ENCODE measurements around the gene TIMM8B.
"Not testable (repeated sequence)": the region's sequence is repeated elsewhere in the genome, so short reads cannot be mapped to it uniquely, and the experiment has no call there.

TIMM8B gene

DNA sequence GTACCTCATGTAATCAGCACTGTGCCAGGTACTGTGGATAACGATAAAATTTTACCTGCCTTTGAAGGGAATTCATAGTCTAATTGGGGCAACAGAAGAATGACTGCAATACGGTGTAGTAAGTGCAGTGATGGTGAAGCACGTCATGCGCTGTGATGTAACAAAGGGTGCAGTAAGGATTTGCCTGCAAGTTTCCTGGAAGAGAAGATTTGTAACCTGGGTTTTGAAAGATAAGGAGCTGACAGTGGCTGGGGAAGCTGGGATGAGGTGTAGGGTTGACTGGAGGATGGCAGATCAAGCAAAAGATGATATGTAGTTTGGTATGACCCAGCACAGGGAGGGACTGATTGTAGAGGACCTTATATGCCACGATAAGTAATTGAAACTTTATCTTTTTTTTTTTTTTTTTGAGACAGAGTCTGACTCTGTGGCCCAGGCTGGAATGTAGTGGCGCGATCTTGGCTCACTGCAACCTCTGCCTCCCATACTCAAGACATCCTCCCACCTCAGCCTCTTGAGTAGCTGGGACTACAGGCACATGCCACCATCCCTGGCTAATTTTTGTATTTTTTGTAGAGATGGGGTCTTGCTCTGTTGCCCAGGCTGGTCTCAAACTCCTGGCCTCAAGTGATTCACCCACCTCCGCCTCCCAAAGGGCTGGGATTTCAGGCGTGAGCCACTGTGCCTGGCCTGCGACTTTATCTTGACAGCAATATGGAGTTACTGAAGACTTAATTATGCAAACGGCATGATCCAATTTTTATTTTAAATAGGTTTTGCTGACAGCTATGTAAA is 11.4 kb upstream of the TIMM8B start:
- Mint-ChIP-seq H3K27me3 (no peaks in the 10 kb centered on the region), H3K4me3 (no peak overlapping the region), H3K4me1 (no peaks in the 10 kb centered on the region), H3K36me3 (peaks cover 14% of the 10 kb centered on the region), H3K27ac (no peak overlapping the region), H3K9me3 (no peaks in the 10 kb centered on the region)

DNA sequence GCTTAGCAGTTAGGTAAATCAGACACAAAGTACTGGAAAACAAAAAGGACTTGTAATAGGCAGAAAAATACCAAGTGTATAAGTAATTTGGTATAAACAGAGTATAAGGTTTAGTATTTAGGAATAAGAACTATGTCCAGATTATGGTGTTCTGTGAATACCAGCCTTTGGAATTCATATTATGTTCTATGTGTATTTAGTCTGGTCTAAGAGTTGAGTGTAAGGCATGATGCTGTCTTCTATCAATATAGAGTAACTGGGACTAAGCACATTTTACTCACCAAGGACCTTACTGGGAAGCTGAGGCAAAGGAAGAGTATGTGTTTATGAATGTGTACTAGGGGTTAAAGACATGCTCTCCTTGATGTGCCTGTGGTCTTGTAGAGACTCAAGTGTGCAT is 9.6 kb upstream of the TIMM8B start:
- Mint-ChIP-seq H3K27me3 (no peaks in the 10 kb centered on the region), H3K27ac (no peak overlapping the region), H3K4me3 (no peak overlapping the region), H3K4me1 (peaks cover 4% of the 10 kb centered on the region), H3K36me3 (peaks cover 19% of the 10 kb centered on the region), H3K9me3 (no peaks in the 10 kb centered on the region)

DNA sequence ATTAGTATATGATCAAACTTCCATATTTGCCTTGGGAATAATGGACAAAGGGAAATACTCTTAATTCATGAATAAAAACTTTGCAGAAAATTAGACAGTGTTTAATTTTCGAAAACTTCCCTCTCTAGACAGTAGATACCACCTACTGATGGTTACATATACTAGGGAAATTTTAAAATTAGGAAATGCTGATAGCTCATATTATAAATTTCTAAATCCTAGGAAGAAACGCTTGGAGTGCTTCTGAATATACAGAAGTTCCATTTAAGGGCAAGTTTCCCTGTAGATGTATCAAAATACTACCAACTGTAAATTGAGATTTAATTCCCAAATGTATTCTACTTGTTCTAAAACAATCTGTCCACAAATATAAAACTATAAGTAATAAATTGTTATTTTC is 8.7 kb upstream of the TIMM8B start:
- H3K36me3 Mint-ChIP-seq: peaks cover 25% of the 10 kb centered on the region
- H3K27ac Mint-ChIP-seq, H3K9me3 Mint-ChIP-seq, H3K4me1 Mint-ChIP-seq, H3K27me3 Mint-ChIP-seq, H3K4me3 Mint-ChIP-seq: not testable (repeated sequence)

DNA sequence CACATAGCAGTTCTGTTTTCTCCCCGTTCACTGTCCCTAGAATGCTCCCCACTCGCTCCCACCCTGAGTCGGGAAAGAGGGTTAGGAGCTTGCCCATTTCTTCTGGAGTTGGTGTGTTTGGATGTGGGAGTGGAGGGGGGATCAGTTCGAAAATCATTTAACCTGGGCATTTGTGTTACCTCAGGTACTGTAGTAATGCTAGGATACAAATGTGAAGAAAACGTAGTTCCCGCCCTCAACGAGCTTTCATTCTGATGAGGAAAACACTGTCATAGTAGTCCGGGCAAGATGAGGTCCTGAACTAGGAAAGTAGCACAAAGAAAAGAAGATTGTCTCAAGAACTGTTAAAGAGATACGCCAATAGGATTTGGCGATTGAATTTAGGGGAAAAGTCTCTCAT is 656 bp upstream of the TIMM8B start:
- Mint-ChIP-seq H3K4me3 (peak overlapping the region; percentile 100), H3K9me3 (no peaks in the 10 kb centered on the region), H3K27me3 (no peaks in the 10 kb centered on the region), H3K4me1 (peaks cover 63% of the 10 kb centered on the region), H3K36me3 (peaks cover 48% of the 10 kb centered on the region), H3K27ac (peak overlapping the region; percentile 100)

DNA sequence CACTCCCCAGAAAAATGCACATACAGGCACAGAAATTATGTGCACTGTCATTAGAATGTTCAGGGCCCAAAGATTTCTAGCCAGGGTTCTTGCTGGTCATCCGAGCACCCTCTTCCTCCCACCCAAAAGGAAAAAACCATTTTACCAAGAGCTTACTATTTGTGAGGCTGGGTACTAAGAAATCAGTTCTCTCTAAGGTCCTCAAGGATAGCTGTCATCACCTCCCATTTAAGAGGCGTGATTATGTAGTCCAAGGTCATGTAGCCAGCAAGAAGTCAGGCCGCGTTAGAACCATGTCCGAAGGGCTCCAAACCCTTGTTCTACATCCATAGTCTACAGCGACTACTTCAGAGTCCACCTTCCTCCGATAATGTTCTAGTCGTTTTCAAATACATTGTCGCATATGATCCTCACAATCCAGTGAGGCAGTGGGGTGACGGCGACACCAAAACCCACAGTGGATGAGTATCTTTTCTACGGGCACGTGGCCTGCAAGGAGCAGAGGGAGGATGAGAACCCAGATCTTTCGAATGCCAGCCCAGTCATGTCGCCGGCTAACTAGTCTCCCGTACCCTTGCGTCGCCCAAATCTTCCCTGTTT is 634 bp downstream of the TIMM8B start:
- Mint-ChIP-seq H3K4me3 (peak overlapping the region; percentile 100), H3K9me3 (no peaks in the 10 kb centered on the region), H3K36me3 (peaks cover 41% of the 10 kb centered on the region), H3K27me3 (no peaks in the 10 kb centered on the region), H3K27ac (peak overlapping the region; percentile 100), H3K4me1 (peaks cover 57% of the 10 kb centered on the region)

DNA sequence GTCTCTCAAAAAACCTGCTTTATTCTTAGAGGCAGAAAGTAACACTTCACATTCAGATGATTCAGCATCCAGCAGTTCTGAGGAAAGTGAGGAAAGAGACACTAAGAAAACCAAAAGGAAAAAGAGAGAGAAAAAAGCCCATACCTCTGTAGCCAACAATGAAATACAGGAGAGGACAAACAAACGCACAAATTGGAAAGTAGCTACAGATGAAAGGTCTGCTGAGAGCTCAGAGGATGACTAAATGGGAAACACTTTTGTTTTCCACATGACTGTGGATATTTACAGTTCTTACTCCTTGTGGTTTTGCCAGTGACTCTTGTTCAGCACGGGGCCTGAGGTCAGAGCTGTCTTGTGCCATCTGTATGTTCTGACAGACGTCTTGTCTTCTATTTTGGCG is 3.8 kb downstream of the TIMM8B start:
- Mint-ChIP-seq H3K4me1 (peaks cover 36% of the 10 kb centered on the region), H3K9me3 (no peaks in the 10 kb centered on the region), H3K4me3 (no peak overlapping the region), H3K27ac (peak overlapping the region; percentile 82), H3K36me3 (peaks cover 25% of the 10 kb centered on the region), H3K27me3 (no peaks in the 10 kb centered on the region)

DNA sequence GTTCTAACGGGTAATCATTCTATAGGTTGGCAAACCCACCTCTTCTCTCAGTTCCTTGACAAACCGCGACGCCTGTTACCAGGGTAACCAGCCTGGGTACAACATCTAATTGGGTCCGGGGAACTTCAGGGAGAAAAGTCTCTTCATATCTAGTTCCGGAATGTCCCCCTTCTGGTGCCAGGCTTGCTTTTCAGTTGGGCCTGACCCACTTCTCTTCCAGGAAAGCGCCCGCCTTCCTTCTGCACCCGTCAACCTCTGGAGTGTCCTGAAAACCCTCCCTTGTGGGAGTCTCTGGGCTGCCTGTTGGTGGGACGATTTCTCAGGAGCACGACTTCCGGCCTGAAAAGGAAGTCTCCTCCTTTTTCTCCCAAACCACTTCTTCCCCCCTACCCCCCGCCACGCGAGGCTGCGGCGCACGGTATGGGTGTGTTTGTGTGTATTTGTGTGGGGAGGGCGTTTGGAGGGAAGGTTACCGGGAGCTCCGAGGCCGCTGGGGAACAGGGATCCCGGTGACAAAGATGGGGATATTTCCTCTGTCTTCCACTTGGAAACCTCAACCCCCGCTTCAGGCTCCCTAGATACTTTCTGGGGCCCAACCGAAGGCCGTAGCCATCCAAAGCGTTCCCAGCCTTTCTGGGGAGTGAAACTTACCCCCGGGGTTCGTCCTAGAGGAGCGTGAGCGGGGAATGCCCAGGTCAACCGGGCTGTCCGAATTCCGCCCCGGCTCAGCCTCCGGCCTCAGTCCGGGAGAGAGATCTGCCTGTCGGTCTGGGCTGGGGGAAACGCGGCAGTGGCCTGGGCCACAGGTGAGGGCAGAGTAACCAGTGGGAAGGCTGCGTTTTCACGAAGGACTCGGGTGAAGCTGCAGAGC is 12.4 kb downstream of the TIMM8B start, which contains the start of the genes NKAPD1 and PIH1D2:
Gene NKAPD1 (plus strand): TSS at position 359 of the 871 bp plus-strand sequence. CDS start 1,276 bp downstream, outside the sequence.
Gene PIH1D2 (minus strand): TSS at position 77 of the 871 bp plus-strand sequence. CDS start 843 bp downstream, outside the sequence.
- H3K27me3 Mint-ChIP-seq: no peaks in the 10 kb centered on the region
- H3K4me1 Mint-ChIP-seq: peaks cover 34% of the 10 kb centered on the region
- H3K27ac Mint-ChIP-seq: peak within 1 kb of the TSS; percentile 99
- peak within 1 kb of the TSS; percentile 97 for H3K4me3 Mint-ChIP-seq
- no peaks in the 10 kb centered on the region for H3K9me3 Mint-ChIP-seq
- H3K36me3 Mint-ChIP-seq: peaks cover 12% of the 10 kb centered on the region

DNA sequence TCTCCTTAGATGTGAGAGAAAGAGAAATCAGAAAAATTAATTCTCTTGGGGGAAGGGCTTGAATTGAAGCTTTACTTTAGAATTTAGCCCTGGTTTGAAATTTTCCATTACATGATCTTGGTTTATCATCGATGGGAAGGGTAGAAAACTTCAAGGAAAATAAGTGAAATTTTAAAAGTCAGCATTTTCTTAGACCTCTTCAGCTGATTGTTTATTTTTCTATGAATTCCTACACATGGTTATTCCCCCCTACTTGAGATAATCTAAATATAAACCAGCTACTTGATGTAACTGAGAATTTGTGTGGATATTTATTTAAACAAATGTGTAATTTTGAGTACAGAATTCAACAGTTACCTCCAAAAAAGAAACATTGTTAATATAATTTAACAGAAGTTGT is 23.6 kb downstream of the TIMM8B start:
- Mint-ChIP-seq H3K27me3 (no peaks in the 10 kb centered on the region), H3K9me3 (no peaks in the 10 kb centered on the region), H3K4me1 (no peaks in the 10 kb centered on the region), H3K36me3 (peaks cover 4% of the 10 kb centered on the region), H3K4me3 (no peak overlapping the region), H3K27ac (no peak overlapping the region)

DNA sequence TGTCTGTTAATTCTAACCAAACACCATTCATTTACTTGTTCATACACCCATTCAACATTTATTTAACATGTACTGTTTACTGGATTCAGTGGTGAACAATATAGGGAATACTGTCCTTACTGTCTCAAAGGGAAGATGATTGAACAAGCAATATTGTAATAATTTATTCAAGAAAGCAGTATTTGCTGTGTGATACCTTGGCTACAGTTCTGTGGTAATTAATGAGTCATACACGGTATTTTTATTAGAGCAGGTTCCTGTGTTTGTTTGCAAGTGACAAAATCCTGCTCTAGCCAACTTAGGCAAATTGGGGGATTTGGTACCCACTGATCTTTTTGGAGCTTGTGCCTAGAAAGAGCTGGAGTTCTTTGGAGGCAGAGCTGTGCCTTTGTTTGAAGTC is 28.5 kb downstream of the TIMM8B start:
- Mint-ChIP-seq H3K27me3 (no peaks in the 10 kb centered on the region), H3K27ac (no peak overlapping the region), H3K9me3 (no peaks in the 10 kb centered on the region), H3K36me3 (peaks cover 18% of the 10 kb centered on the region), H3K4me3 (no peak overlapping the region), H3K4me1 (peaks cover 7% of the 10 kb centered on the region)

DNA sequence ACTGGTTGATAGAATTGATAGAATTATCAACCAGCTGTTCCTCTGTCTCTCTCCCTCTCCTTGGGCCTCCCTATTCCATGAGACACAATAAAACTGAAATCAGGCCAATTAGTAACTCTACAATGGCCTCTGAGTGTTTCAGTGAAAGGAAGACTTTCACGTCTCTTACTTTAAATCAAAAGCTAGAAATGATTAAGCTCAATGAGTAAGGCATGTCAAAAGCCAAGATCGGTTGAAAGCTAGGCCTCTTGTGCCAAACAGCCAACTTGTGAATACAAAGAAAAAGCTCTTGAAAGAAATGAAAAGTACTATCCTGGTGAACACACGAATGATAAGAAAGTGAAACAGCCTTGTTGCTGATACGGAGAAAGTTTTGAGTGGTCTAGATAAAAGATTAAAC is 29.4 kb downstream of the TIMM8B start:
- Mint-ChIP-seq H3K4me3 (no peak overlapping the region), H3K9me3 (no peaks in the 10 kb centered on the region), H3K4me1 (peaks cover 7% of the 10 kb centered on the region), H3K27ac (peak overlapping the region; percentile 41), H3K27me3 (no peaks in the 10 kb centered on the region), H3K36me3 (peaks cover 18% of the 10 kb centered on the region)

DNA sequence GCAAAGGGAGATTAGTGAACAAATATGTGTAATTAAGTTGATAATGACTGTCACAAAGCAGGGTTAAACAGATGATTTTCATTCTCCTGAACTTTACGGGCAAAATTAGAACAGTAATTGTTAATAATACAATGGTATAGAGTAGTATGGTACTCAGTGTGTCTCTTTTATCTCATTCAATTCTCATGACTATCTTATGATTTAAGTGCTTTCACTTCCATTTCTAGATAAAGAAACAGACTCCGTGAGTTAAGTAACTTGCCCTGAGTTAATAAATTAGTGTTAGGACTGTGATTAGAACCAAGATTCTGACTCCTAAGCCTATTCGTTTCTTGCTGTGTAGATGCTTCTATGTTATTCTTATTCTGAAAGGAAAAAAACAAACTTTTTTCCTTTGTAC is 34.8 kb downstream of the TIMM8B start:
- no peak overlapping the region for H3K4me3 Mint-ChIP-seq
- peaks cover 39% of the 10 kb centered on the region for H3K36me3 Mint-ChIP-seq
- H3K4me1 Mint-ChIP-seq: peaks cover 38% of the 10 kb centered on the region
- no peak overlapping the region for H3K27ac Mint-ChIP-seq
- H3K9me3 Mint-ChIP-seq: no peaks in the 10 kb centered on the region
- H3K27me3 Mint-ChIP-seq: no peaks in the 10 kb centered on the region

DNA sequence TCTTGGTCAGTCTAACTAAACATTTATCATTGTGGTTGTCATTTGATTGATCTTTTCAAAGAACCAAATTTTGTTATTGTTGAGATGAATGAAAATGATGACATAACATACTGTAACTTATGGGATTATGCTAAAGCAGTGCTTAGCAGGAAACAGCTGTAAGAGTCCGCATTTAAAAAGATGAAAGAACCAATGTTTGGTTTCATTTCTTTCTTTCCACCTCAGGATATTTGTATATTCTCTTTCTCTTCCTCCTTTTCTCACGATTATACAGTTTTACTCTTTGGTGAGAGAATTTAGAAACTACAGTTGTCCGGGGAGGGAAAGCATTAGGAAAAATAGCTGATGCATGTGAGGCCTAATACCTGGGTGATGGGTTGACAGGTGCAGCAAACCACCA is 35.8 kb downstream of the TIMM8B start:
- H3K27me3 Mint-ChIP-seq: no peaks in the 10 kb centered on the region

DNA sequence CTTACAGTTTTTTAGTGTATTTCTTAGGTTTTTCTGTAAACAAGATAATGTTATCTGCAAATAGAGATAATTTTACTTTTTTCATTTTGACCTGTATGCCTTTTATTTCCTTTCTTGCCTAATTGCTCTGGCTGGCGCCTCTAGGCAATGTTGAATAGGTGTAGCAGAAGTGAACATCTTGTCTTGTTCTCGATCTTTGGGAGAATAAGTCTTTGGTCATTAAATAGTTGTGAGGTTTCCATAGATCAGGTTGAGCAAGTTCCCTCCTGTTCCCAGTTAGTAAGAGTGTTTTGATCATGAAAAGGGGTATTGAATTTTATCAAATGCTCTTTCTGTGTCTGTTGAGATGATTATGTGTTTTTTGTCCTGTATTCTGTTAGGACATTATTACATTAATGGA is 36.8 kb downstream of the TIMM8B start:
- H3K27ac Mint-ChIP-seq: no peak overlapping the region
- peaks cover 47% of the 10 kb centered on the region for H3K36me3 Mint-ChIP-seq
- no peaks in the 10 kb centered on the region for H3K27me3 Mint-ChIP-seq
- H3K4me1 Mint-ChIP-seq: peaks cover 39% of the 10 kb centered on the region
- no peak overlapping the region for H3K4me3 Mint-ChIP-seq
- H3K9me3 Mint-ChIP-seq: no peaks in the 10 kb centered on the region

More for the DNA sequence above, 35.8 kb downstream of the TIMM8B start:
- Mint-ChIP-seq H3K27ac (no peak overlapping the region), H3K4me3 (no peak overlapping the region), H3K9me3 (no peaks in the 10 kb centered on the region), H3K36me3 (peaks cover 42% of the 10 kb centered on the region), H3K4me1 (peaks cover 39% of the 10 kb centered on the region)

DNA sequence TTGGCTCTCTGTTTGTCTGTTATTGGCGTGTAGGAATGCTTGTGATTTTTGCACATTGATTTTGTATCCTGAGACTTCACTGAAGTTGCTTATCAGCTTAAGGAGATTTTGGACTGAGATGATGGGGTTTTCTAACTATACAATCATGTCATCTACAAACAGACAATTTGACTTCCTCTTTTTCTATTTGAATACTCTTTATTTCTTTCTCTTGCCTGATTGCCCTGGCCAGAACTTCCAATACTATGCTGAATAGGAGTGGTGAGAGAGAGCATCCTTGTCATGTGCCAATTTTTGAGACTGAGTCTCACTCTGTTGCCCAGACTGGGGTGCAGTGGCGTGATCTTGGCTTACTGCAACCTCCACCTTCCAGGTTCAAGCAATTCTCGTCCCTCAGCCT is 38.3 kb downstream of the TIMM8B start:
- H3K27ac Mint-ChIP-seq, H3K27me3 Mint-ChIP-seq, H3K9me3 Mint-ChIP-seq, H3K4me3 Mint-ChIP-seq: not testable (repeated sequence)
- Mint-ChIP-seq H3K4me1 (peaks cover 39% of the 10 kb centered on the region), H3K36me3 (peaks cover 49% of the 10 kb centered on the region)

DNA sequence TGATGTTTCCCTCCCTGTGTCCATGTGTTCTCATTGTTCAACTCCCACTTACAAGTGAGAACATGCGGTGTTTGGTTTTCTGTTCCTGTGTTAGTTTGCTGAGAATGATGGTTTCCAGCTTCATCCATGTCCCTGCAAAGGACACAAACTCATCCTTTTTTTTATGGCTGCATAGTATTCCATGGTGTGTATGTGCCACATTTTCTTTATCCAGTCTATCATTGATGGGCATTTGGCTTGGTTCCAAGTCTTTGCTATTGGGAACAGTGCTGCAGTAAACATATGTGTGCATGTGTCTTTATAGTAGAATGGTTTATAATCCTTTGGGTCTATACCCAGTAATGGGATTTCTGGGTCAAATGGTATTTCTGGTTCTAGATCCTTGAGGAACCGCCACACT is 39.9 kb downstream of the TIMM8B start:
- not testable (repeated sequence) for H3K9me3 Mint-ChIP-seq, H3K27ac Mint-ChIP-seq, H3K4me3 Mint-ChIP-seq, H3K27me3 Mint-ChIP-seq
- Mint-ChIP-seq H3K36me3 (peaks cover 45% of the 10 kb centered on the region), H3K4me1 (peaks cover 47% of the 10 kb centered on the region)

DNA sequence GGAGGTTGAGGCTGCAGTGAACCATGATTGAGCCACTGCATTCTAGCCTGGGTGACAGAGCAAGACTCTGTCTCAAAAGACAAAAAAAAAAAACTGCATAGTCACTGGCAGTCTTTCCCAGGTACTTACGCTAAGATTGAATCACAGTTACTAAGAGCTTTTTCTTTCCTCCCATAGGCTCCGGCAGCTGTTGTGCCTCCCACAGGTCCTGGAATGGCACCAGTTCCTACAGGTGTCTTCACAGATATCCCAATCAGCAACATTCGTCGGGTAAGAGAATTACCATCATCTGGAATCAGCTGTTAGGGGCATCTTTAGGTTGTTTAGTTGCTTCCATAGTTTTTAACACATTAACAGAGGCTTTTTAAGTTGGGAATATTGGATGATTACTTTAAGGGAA is 41.6 kb downstream of the TIMM8B start:
- Mint-ChIP-seq H3K36me3 (peaks cover 44% of the 10 kb centered on the region), H3K27me3 (no peaks in the 10 kb centered on the region)

More for the DNA sequence above, 41.6 kb downstream of the TIMM8B start:
- Mint-ChIP-seq H3K27ac (no peak overlapping the region), H3K4me3 (no peak overlapping the region), H3K4me1 (peaks cover 48% of the 10 kb centered on the region), H3K9me3 (no peaks in the 10 kb centered on the region)

Data from activated naive CD4-positive, alpha-beta T cell treated with anti-CD3 and anti-CD28 coated beads, Interleukin-2, amount 50 U/mL, for 24 hours (primary cell).